Measurements from ENCODE around the gene ACKR3. TPM values are rescaled to one million over a fixed set of nuclear protein-coding genes. Genes with fewer than 3 reads are reported as not detected.

ACKR3 gene
- total RNA-seq, 1 experiment from 2014 or later, result not detected

DNA sequence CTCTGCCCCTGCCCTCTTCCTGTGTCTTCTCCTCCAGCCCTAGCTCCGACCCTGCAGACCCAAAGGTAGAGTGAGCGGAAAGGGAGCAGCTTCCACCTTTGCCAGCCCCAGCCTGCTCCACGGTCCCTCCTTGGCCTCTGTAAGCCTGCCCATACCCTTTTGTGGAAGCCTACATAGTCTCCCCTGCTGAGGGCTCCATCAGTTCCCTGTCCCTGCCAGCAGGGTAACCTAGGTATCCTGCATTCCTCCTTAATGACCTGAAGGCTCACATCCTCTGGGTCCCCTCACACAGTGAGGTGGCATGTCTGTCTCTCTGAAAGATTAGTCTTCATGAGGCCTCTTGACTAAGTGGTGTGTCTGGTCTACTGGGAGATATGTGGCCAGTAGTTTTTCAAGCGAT is 20.5 kb upstream of the ACKR3 start:
- intact Hi-C loops (cut with micrococcal nuclease; ENCODE audit: unreplicated experiment), result no loop called here
- DNase-seq (ENCODE audit: low read depth, low spot score) (no peak), ATAC-seq (no peak)
- BruUV-seq (replicated peaks), result no TSS peak
- no peaks in the 10 kb centered on the region for H3K4me1 ChIP-seq (ENCODE audit: control insufficient read depth, insufficient read depth, low read length)
- ChIA-PET POLR2A (no interaction called here), CTCF (no interaction called here)
- H3K9me3 ChIP-seq (ENCODE audit: control insufficient read depth, insufficient read depth, low read depth, low read length), result no peaks in the 10 kb centered on the region
- H3K27ac ChIP-seq (ENCODE audit: low read length), result no peak overlapping the region
- in situ Hi-C loops (cut with HindIII; ENCODE audit: low pct_unique_long_range_greater_than_20kb, low sequenced_read_pairs), result no loop called here
- no peaks in the 10 kb centered on the region for H3K36me3 ChIP-seq (ENCODE audit: control insufficient read depth, insufficient read depth, low read length)
- H3K4me3 ChIP-seq (ENCODE audit: low read depth in 2 of 2, low read length in 2 of 2), result no peak overlapping the region
- H3K27me3 ChIP-seq (ENCODE audit: control insufficient read depth, insufficient read depth, low read length), result peaks cover 4% of the 10 kb centered on the region; the same call in 1 of the 2 replicates
- TF ChIP-seq TCF7L2 (IDR thresholded peaks at IDR 0.05; ENCODE audit: low read depth, low read length) (no peak), POLR2AphosphoS5 (IDR thresholded peaks at IDR 0.05; ENCODE audit: low read depth, low read length) (no peak), REST (IDR thresholded peaks at IDR 0.05; ENCODE audit: insufficient read depth in 1 of 2, low read depth in 2 of 2, low read length in 1 of 2) (no peak), CTCF (IDR thresholded peaks at IDR 0.05) (no peak), SIN3A (IDR thresholded peaks at IDR 0.05; ENCODE audit: borderline replicate concordance, insufficient read depth, low read depth, low read length) (no peak)

DNA sequence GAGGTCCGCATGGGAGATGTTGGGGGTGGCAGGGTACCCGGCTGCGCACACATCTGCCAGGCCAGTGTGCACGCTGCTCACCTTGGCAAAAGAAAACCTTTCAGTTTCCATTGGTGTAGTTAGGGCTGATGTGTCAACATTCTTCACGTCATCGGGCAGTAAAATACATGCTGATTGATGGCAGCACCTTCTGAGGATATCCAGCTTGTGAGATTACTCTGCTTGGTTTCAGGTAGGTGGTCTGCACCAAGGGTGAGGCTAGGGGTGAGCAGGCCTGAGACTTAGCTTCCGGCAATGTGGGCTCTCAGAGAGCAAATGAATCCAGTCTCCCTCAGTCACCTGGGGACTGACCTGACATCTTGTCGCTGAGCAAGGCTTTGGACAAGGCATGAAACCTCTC is 19.3 kb upstream of the ACKR3 start:
- no peaks in the 10 kb centered on the region for H3K4me1 ChIP-seq (ENCODE audit: control insufficient read depth, insufficient read depth, low read length)
- H3K27ac ChIP-seq (ENCODE audit: low read length), result no peak overlapping the region
- POLR2A ChIA-PET, result interaction anchor here (0.6 kb wide), 1 partner anchor 35 kb away, joined by 3 read pairs; no protein-coding TSS in a partner anchor
- no TSS peak for BruUV-seq (replicated peaks)
- no peak for DNase-seq (ENCODE audit: low read depth, low spot score)
- CTCF ChIA-PET, result no interaction called here
- in situ Hi-C loops (cut with HindIII; ENCODE audit: low pct_unique_long_range_greater_than_20kb, low sequenced_read_pairs), result no loop called here
- H3K9me3 ChIP-seq (ENCODE audit: control insufficient read depth, insufficient read depth, low read depth, low read length), result no peaks in the 10 kb centered on the region
- intact Hi-C loops (cut with micrococcal nuclease; ENCODE audit: unreplicated experiment), result no loop called here
- ATAC-seq, result no peak
- H3K4me3 ChIP-seq (ENCODE audit: low read depth in 2 of 2, low read length in 2 of 2), result no peak overlapping the region
- H3K27me3 ChIP-seq (ENCODE audit: control insufficient read depth, insufficient read depth, low read length), result peaks cover 6% of the 10 kb centered on the region; the same call in 1 of the 2 replicates
- H3K36me3 ChIP-seq (ENCODE audit: control insufficient read depth, insufficient read depth, low read length), result no peaks in the 10 kb centered on the region
- TF ChIP-seq SIN3A (IDR thresholded peaks at IDR 0.05; ENCODE audit: borderline replicate concordance, insufficient read depth, low read depth, low read length) (no peak), TCF7L2 (IDR thresholded peaks at IDR 0.05; ENCODE audit: low read depth, low read length) (no peak), POLR2AphosphoS5 (IDR thresholded peaks at IDR 0.05; ENCODE audit: low read depth, low read length) (no peak), REST (IDR thresholded peaks at IDR 0.05; ENCODE audit: insufficient read depth in 1 of 2, low read depth in 2 of 2, low read length in 1 of 2) (no peak), CTCF (IDR thresholded peaks at IDR 0.05) (no peak)
